NK-92 treated with Interleukin-12 subunit alpha and Interleukin-12 subunit beta, amount 100 ng/mL, for 24 hours (cell line): ENCODE data around the gene CERK.

Experiments
- DNase-seq: peaks from one replicate; lab custom pipeline; 2025; lab: John Stamatoyannopoulos, UW

Gene CERK

GRCh38 chr22:46731246-46732040 is 6.6 kb downstream of the CERK start:
- no peak for DNase-seq

- no peak for DNase-seq
These were observed 7.3 kb downstream of the CERK start for GRCh38 chr22:46730568-46731245.

DNA sequence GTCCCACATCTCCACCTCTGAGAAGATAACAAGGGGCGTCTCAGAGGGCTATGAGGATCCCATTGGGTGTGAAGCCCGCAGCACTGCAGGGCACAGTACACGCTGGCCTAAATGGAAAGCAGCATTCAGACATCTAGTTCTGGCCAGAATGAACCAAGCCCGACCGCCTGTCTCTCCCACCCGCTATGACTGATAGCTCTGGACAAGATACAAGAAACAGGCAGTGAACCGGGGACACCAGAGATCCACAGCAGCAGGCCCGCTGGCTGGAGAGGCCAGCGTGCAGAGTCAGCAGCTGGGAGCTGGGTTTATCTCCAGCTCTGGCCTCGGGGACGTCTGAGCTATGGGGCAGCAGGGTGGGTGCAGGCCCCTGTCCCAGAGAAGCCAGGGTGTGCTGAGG is 9.6 kb downstream of the CERK start:
- no peak for DNase-seq

DNA sequence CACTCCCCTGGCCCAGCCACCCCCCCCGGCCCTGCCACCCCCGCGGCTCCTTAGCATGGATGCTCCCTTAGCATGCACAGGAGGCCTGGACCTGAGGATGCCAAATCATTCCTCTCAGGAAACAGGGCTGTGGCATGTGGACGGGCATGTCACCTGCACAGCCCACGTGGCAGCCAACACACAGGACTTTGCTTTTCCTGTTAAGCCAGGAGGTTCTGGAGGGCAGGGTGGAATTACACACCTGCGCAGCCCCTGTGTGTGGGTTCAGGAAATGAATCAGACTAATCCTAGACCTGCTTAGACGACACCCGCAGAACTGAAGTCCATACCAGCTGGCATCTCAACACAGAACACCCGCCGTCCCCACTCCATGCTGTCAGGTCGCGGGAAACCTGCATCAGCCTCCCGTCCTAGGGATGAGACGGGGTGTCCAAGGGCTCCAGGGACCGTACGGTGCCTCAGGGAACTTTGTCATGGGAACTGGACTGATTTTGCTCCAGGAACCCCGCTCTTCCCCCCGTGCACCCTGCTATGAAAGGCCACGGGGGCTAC is 10.2 kb downstream of the CERK start:
- DNase-seq = no peak

GRCh38 chr22:46726986-46727317 is 11.1 kb downstream of the CERK start:
- DNase-seq = no peak

- DNase-seq = no peak
These were observed 11.7 kb downstream of the CERK start for GRCh38 chr22:46726066-46726985.

GRCh38 chr22:46725096-46725495 is 13.0 kb downstream of the CERK start:
- DNase-seq = no peak

GRCh38 chr22:46723882-46724281 is 14.2 kb downstream of the CERK start:
- DNase-seq = no peak

DNA sequence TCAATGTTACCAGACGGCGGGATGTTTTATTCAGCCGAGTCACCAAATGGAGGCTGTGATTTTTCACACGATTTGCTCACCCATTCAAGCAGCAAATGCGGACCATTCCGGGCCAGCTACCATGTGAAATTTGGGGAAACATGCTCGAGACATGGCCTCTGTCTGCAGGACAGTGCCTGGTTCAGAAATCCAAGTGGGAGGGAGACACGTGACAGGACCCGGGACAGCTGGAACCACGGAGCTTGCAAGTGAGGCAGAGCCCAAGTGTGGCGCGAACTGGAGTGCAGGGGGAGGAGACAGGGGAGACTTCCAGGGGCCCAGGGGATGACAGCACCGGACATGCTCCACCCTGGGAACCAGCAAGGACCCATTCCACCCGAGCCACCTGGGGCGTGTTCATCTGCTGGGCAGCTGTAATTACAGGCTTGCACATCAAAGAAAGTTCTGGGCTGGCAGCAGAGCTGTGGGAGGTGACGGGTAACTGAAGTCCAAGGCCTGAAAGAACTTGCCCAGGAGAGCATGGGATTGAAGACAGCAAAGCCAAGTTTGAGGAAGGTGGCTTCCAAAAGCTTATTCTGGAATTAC is 16.5 kb downstream of the CERK start:
- DNase-seq = no peak

GRCh38 chr22:46719921-46720320 is 18.1 kb downstream of the CERK start:
- no peak for DNase-seq

GRCh38 chr22:46714550-46714949 is 23.5 kb downstream of the CERK start:
- DNase-seq = no peak

GRCh38 chr22:46712288-46712687 is 25.8 kb downstream of the CERK start:
- DNase-seq = no peak

GRCh38 chr22:46710806-46711205 is 27.2 kb downstream of the CERK start:
- no peak for DNase-seq

DNA sequence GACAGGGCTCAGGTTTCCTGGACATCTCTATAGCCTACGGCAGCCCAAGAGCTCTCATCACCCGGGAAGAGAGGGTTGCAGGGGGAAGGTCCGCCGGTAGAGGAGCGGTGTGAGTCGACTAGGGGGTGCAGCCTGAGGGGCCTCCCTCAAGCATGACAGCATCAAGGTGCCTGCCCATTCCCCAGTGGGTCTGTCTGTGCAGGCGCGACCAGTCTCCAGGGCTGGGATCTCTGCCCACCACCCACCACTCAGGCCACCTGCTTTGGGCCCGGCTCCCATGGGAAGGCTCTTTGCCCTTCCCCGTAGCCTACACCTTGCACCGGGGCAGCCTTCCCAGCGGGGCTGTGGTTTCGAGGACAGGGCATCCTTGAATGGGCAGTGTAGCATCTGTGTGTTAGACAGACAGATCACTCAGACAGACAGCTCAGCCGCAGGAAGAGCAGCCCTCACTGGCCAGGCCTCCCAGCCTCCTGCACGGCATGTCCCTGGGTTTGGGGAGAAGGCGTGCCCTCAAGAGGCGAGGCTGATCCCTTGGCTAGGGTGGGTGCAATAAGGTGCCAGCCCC is 29.2 kb downstream of the CERK start:
- DNase-seq = no peak

DNA sequence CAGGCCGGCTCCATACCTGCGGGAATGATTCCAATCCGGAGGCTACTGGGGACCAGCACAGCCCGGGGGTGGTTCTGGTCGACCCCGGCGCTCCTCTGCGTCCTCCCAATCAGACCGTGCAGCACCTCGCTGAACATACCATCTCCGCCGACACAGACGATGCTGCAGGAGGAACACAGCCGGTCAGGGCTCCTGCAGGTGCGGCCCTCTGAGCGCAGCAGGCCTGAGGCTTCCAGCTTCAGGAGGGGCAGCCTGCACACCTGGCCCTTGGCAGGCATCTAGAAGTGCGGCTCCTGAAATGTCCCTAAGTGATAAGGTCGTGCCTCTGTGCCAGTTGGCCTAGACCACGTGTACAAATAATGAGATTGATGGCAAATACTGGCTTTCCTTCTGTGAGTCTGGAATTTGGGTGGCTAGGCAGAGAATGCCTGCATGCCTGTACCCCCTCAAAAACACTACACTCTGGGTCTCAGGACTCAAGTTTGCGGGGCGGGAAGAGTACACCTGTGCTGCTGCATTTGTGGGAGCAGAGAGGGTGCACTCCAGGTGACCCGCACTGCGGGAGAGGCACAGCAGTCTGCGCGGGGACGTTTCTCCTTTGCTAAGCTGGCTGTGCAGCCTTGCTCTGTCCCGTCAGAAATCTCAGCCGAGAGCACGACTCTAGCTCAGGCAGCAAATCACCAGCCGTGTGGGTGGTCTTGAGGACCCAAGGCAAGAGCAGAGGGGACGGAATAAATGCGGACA is 30.1 kb downstream of the CERK start:
- DNase-seq = no peak

GRCh38 chr22:46707305-46707704 is 30.7 kb downstream of the CERK start:
- no peak for DNase-seq

GRCh38 chr22:46706060-46706459 is 32.0 kb downstream of the CERK start:
- no peak for DNase-seq

- no peak for DNase-seq
These were observed 34.1 kb downstream of the CERK start for GRCh38 chr22:46703996-46704370.

GRCh38 chr22:46703171-46703995 is 34.7 kb downstream of the CERK start:
- no peak for DNase-seq

DNA sequence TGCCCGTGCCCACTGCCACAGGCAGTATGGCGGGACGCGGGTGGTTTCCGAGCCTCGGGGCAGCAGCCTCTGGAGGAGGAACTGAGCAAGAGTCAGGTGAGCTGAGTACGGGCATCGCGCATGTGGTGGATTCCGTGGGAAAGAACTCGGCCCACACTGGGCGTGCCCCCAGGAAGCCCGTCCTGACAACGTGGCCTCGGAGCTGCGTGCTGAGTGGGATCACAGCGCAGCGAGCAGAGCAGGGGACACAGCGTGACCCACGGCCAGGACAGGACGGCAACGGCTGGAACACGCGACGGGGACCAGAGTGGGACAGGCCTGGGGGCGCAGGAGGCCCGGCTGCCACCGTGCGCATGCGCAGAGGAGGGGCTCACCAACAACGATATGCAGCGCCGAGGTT is 36.8 kb downstream of the CERK start:
- no peak for DNase-seq
